A549 (cell line): Measurements from ENCODE around the gene ADAM19.

Experiments used
- CTCF ChIP-seq: fragments of >200 bp; sonication (Bioruptor Twin); formaldehyde crosslinking; IDR thresholded peaks from 3 replicates; pipeline ENCODE4 v1.5.1; 2016
- KDM1A ChIP-seq: fragments of 200-600 bp; sonication (generic); IDR thresholded peaks from 2 replicates; pipeline ENCODE4 v1.6.1; 2016; ENCODE audit warnings: low read depth, mild to moderate bottlenecking
- NFE2L2 ChIP-seq: fragments of 150-350 bp; conservative IDR thresholded peaks from 2 replicates; pipeline ENCODE4 v1.6.1; 2014; ENCODE audit warnings: low read length
- POLR2A ChIP-seq: IDR thresholded peaks from 2 replicates; pipeline ENCODE4 v1.6.1; 2012; ENCODE audit warnings: mild to moderate bottlenecking, low read length
- RCOR1 ChIP-seq: fragments of 150-350 bp; IDR thresholded peaks from 2 replicates; pipeline ENCODE4 v1.6.1; 2014; ENCODE audit warnings: antibody characterized with exemption, low read length, low read depth
- REST ChIP-seq: fragments of 200-600 bp; sonication (generic); IDR thresholded peaks from 2 replicates; pipeline ENCODE4 v1.6.1; 2016; ENCODE audit warnings: antibody characterized with exemption, mild to moderate bottlenecking, moderate library complexity
- RFX5 ChIP-seq: fragments of 450-650 bp; IDR thresholded peaks from 2 replicates; pipeline ENCODE4 v1.7.1; 2014; ENCODE audit warnings: antibody characterized with exemption, mild to moderate bottlenecking, moderate library complexity
- SREBF2 ChIP-seq: fragments of 450-650 bp; IDR thresholded peaks from 2 replicates; pipeline ENCODE4 v1.6.1; 2014; ENCODE audit warnings: mild to moderate bottlenecking, moderate library complexity
- ZFP36 ChIP-seq: fragments of 450-650 bp; IDR thresholded peaks from 2 replicates; pipeline ENCODE4 v1.6.1; 2014; ENCODE audit warnings: borderline replicate concordance; ENCODE audit not compliant: partially characterized antibody

GRCh38 chr5:157611571-157612476, 36.2 kb upstream of the ADAM19 start:
- TF ChIP-seq CTCF: no peak
- TF ChIP-seq NFE2L2: no peak
- TF ChIP-seq POLR2A: no peak
- no peak for TF ChIP-seq REST
- TF ChIP-seq ZFP36: no peak
- no peak for TF ChIP-seq KDM1A
- TF ChIP-seq RFX5: no peak
- TF ChIP-seq SREBF2: no peak
- TF ChIP-seq RCOR1: no peak
